ENCODE data around the gene IKBKE.

Gene IKBKE

DNA sequence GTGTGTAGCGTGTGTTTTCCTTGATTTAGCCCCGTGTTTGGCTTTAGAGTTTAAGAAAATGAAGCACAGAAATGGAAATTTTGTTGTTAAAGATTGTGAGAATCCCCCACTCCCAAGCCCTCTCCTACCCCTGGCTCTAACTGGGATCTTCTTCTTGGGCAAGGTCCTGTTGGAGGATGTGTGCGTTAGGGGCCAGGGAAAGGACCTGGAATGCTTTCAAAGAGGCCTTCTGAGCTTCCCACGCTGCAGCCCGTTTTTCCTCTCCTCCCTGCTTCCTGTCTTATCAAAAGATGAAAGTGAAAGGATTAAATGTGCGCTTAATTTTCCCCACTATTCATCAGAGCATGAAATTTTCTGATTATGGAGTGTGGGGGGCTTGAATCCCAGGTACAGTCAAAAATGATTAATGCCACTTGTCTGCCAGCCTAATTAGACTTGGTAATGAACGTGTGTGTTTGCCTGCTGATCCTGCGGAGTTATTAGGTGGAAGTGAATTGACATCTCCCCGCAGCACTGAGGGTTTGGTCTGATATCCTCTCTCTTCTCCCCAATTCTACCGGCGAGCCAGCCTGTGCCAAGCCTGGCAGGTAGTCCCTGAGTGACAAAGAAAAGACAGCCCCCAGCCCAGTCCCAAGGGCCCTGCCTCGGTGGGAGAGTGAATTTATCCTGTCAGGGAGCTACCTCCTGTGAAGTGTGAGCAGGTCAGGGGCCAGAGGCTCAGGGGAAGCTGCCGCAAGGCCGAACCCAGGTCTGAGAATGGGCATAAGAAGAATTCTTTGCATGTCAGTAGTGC, 42.0 kb downstream of the IKBKE start:
- DNase-seq (ENCODE audit: low read depth in 2 of 2) = no peak

DNA sequence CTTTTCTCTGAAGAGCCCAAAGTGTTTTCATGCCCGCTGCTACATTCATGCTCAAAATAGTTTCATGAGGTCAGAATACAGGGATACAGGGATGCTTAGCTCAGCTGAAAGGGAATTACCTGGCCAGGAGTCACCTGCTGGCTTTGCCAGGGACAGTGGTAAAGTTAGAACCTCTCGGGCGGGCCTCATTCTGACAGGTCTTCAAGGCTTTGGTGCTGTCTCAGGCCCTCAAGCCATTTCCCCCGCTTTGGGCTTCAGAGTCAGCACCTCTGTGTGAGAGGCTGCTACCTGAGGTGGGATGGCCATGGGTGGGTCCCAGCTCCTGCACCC, 42.5 kb downstream of the IKBKE start:
- DNase-seq (ENCODE audit: low read depth in 2 of 2) = no peak

DNA sequence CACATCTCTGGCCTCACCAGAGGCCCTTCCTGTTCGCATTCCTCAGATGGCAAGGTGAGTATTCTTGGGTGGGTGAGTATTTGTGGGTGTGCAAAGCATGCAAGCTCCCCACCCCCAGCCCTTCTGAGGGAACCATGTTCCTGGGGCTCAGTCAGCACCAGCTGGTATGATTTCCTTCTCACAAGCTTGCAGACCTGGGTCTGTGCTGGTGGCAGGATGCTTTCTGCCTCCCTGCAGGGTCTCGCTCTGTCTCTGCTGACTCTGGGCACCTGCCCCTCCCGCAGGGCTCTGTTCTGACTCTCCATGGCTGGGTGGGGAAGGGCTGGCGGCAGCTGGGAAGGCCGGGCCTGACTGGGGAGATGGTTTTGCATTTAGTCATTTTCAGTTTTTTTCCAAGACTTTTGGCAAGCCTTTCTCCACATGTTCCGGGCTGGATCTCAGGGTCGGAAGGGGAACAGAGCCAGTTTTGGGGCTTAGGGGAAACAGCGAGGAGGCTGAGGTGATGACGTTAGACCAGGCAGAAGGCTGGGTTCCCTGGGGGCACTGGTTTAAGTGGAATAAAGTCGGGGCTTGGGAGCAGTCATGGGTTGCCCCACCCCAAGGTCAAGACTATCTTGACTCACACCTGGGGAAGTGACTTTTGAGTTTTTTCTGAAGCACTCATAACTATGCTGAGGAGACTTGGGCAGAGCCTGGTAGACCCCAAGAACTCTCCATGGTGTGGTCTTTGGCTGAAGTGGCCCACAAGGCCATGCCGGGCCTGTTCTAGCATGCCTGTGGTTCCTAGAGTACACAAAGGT, 43.2 kb downstream of the IKBKE start:
- no peak for DNase-seq (ENCODE audit: low read depth in 2 of 2)

DNA sequence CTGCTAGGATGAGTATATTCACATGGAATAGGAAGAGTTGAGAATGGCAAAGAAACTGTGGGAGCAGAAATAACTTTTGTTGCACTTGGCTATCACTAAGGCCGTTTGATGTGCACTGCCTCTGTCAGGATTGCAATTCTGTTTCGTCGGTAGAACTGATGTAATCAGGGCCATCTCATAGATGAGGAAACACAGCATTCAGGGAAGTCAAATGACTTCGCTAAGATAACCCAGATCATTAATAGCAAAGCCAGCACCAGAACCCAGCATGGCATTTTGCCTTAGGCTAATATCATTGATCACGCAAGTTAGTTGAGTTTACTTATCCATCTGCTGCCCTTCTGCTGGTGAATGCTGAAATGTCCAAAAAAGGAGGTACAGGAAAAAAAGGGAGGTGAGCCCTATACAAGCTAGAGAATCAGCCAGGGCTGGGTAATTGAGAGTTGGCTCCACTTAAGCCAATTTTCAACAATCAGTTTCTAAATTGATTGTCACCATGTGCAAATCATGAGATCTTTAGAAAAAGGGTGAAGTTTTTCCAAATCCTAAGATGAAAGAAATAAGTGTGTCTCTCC, 44.6 kb downstream of the IKBKE start:
- no peak for DNase-seq (ENCODE audit: low read depth in 2 of 2)

DNA sequence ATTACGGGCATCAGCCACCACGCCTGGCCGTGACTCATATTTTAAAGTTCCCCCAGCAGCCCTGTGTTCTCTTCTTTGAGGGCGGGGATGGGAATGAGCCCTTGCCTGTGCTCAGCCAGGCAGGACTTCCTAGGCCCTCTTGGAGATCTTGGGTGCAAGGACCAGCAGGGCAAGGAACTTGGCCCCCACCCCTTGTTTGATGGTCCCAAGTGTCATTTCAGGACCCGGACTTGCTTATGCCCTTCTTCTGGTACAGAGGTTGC, 46.4 kb downstream of the IKBKE start:
- DNase-seq (ENCODE audit: low read depth in 2 of 2) = no peak

DNA sequence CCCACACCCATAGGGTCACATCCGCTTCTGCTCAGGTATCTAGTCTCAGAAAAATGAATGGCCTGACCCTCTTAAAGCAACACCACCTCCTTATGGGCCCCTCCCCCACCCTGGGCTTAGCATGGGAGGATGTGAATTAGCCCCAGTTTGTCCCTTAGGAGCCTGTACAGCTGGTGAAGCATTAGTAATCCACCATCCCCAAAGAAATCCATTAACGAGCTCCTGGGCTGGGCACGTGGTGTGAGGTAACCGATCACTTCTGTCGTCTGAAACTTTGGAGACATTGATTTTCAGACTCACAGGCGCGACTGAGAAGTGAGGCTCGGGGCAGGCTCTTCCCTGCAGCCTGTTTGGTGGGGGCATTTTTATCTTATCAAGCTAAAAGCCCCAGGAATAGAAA, 47.5 kb downstream of the IKBKE start:
- DNase-seq (ENCODE audit: low read depth in 2 of 2) = no peak

DNA sequence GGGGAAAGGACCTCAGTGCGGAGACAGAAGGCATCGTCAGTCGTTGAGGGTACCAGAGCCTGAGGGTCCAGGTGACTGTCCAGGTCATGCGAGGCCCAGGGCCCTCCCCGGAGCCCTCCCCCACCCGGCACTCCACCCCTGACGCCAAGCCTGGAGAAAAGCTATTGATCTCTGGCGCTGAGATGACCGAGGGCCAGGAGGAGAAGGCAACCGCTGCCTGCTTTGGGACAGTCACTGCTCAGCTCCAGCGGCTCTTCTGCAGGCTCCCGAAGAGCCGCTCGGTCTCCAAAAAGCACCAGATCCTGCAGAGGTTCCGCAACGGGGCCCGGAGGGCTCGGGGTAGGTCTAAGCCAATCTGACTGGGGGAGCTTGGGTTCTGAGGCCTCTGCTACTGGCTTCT, 47.9 kb downstream of the IKBKE start:
- no peak for DNase-seq (ENCODE audit: low read depth in 2 of 2)

DNA sequence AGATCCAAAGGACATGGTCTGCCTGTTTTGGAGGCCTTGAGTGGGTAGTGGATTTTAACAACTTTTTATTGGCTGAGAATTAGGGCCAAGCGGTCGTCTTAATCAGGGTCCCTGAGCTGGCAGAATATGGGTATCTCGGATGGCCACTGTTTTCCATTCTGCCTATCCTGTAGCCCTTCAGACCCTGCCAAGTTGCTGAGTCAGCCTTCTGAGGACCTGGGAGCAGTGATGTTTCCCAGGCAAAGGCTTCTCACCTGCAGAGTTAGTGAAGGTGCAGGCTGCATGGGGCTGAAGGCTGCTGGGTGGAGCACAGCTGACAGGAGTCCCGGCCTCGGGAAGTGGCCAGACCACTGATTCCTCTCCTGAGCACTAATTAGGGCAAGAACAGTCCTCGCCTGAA, 48.5 kb downstream of the IKBKE start:
- DNase-seq (ENCODE audit: low read depth in 2 of 2) = no peak

DNA sequence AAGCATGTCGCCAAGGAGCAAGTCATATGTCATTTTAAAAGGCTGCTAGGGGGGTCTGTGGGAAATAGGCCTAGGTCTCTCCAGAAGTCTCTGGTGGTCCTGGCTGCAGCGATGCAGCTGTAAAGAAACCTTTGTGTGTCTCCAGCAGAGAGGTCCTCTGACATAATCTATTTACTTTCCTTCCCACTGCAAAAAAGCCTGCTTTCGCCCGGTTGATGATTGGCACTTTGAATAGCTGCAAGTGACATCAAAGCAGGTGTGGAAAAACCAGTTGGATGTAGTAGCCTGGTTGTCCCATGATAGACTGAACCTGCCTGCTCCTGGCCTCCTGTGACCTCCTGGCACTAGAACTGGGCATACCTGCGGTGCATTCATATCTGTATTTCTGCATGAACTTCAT, 50.9 kb downstream of the IKBKE start:
- DNase-seq (ENCODE audit: low read depth in 2 of 2) = no peak

DNA sequence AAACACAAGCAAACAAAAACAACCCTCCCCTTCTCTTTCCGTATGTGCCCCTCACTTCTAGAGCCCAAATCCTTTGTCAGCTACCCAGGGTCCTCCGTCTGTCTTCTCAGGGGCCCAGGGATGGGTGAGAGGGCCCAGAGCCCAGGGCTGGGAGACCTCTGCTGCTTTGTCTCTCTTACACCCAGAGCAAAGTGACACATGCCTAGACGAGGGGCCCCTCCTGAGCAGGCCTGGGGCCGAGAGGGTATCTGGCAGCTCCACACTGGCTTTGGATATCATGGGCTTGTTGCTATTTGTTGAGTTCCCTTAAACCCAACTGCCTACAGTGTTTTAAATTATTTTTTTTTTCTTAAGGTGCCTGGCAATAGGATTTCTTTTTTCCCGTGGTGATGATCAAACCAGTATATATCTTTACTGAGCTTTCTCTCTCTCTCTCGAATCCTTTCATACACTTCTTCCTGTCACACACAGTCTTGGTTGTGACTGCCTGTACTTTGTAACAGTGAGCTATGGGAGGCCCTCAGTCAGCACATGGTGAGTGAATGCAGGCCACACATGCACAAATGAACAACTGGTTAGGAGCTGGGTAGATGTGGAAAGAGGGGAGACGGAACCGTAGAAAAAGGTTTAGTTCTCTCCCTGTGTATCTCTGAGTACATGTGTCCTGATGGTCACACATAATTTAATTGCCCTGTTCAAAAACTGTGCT, 51.6 kb downstream of the IKBKE start:
- no peak for DNase-seq (ENCODE audit: low read depth in 2 of 2)

DNA sequence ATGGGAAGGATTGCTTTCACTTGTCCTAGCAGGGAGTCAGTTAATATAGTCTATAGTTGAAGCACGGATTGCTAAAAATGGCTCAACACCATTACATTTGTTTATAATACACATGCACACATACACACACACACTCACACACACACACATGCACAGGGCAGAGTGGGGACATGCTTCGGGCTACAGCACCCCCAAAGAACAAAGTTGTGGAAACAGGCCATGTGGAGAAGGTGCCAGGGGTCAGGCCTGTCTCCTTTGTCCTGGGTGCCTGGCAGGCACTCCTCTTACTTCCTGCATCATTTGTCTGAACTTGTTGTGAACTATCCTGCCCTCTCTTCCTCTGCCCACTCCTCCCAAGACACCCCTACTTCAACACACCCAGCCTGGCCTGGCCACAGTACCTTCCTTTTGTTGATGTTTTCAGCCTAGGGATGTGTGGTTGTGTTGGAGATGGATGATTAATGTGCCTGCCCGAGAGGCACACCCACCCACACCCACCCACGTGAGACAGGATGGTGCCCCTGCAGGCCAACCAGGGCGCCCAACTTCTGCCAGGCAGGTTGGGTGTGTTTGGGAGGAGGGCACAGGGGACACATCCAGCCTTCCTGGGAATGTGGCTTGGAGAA, 54.6 kb downstream of the IKBKE start:
- no peak for DNase-seq (ENCODE audit: low read depth in 2 of 2)

DNA sequence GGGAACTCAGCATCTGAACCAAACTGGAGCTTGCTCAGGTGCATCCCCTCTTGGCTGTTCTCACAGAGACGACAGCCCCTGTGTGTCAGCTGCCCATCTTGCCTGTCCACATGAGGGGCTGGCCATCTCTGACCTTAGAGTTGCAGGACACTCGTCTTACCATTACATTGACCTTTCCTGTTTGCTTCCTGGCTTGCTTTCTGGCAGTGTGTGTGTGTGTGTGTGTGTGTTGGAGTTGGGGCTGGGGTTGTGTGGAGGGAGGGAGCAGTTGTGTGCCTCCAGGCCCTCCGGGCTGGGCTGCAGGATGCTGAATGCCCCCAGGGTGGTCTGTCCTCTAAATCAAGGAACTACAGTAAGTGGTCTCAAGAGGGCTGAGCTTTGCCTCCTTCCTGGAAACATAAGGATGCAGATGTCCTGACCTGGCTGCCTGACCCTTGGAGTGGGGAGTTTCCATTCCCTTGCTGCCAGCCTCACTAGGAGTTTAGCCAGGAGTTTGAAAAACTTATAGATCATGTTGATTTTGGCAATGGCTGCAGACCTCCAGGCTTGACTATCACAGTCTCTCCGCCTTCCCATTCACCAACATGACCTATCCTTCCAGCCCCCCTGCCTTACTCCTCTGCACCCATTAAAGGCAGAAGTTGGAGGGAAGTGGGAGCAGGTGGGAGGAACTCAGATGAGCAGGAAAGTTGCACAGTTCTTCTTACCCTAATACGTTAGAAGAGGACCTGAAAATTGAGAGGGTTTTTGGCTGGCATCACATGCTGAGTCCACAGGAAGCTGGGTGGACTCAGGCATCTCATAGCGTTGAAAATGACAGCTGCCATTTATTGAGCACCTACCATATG, 56.0 kb downstream of the IKBKE start:
- DNase-seq (ENCODE audit: low read depth in 2 of 2) = no peak

DNA sequence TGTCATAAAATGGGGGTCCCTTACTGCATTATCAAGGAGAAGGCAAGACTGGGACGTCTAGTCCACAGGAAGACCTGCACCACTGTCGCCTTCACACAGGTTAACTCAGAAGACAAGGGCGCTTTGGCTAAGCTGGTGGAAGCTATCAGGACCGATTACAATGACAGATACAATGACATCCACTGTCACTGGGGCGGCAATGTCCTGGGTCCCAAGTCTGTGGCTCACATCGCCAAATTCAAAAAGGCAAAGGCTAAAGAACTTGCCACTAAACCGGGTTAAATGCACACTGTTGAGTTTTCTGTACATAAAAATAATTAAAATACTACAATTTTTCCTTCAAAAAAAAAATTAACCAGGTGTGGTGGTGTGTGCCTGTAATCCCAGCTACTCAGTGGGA, 59.1 kb downstream of the IKBKE start:
- no peak for DNase-seq (ENCODE audit: low read depth in 2 of 2)

DNA sequence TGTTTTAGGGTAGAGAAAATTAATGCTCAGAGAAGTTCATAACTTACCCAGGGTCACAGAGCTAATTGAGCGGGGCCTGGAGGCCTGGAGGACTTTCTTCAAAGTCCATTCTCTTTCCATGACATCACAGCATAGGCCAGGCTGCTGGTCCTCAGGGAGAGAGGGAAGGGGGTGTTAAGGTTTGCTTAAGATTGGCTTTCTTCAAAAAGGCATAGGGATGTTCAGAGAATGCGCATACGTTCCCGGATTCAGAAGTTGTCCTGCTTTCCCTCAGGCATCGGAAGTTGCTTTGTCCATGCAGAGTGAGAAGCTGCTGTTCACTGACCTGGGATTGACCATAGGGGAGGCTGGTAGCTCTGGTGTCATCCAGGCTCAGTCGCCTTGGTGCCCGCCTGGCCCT, 62.1 kb downstream of the IKBKE start:
- DNase-seq (ENCODE audit: low read depth in 2 of 2) = no peak

DNA sequence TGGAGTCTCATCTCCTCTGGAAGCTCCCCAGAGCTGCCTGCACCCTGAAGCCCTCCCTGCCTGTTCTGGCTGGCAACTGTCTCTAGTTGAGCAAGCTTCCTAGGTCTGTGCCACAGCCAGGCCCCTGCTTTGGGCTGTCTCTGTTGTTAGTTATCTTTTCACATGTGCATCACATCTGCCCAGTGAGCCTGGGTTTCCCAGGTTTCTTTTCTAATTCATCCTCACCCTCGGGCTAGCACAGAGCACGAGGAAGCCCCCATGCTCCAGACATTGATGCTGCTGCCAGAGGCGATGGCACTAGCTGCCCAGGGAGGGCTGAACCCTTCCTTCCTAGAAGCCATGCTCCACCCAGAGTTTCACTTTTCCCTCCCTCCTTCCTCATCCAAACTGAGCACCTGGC, 64.3 kb downstream of the IKBKE start:
- DNase-seq (ENCODE audit: low read depth in 2 of 2) = no peak

DNA sequence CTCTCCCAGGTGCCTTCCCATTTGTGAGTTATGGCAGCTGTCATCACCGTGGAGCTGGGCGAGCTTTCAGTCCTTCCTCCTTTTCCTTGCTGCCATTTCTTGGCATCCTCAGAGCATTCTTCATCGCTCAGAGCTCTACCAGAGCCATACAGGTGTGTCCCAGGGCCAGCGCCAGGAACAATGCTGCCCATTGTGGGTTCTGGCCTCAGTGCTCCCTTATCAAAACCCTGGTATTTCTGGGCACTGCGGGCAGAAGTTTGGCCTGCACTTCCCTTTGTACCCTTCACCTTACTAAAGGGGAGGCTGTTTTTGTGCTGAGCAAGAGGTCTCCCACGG, 65.5 kb downstream of the IKBKE start:
- no peak for DNase-seq (ENCODE audit: low read depth in 2 of 2)

DNA sequence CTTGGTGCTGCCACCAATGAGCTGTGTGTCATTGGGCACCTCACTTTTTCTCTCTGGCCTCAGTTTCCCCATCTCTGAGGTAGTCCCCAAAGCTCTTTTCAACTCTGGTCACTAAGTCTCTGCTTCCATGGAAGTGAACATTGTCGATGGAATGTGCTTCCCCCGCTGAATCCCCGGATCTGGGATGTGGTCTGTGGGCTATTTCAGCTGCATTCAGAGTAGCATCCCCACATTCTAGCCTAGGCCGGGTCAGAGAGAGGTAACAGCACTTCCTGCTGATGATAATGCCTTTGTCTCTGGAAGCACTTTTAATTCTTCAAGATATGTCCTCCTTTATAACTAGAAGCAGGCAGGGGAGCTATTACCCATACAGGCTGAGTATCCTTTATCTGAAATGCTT, 66.9 kb downstream of the IKBKE start:
- no peak for DNase-seq (ENCODE audit: low read depth in 2 of 2)

DNA sequence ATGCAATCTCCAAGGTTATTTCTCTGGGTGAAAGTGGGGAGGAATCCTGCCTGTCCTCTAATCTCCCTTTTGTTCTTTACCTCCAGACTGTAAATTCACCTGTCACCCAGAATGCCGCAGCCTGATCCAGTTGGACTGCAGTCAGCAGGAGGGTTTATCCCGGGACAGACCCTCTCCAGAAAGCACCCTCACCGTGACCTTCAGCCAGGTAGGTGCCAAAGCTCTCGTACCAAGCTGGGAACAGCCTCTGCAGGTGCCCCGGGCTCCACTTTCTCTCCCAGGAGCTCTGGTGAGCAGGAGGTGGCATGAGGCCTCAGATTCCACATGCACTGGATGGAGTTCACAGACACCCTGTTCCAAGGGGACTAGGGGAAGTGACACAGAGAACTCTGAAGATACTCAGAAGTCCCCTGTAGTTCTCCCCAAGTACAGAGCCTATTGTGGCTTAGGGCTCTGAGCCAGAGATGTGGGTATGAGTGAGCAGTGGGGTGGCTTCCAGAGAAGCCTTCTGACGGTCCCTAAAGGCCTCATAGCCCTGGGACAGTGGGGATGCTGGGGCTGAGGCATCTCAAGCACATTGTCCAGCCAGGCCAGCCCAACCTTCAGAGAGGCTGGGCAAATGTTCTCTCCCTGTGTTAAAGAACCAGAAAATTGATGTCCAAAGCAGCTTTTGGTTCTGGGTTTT, 68.0 kb downstream of the IKBKE start:
- DNase-seq (ENCODE audit: low read depth in 2 of 2) = no peak

DNA sequence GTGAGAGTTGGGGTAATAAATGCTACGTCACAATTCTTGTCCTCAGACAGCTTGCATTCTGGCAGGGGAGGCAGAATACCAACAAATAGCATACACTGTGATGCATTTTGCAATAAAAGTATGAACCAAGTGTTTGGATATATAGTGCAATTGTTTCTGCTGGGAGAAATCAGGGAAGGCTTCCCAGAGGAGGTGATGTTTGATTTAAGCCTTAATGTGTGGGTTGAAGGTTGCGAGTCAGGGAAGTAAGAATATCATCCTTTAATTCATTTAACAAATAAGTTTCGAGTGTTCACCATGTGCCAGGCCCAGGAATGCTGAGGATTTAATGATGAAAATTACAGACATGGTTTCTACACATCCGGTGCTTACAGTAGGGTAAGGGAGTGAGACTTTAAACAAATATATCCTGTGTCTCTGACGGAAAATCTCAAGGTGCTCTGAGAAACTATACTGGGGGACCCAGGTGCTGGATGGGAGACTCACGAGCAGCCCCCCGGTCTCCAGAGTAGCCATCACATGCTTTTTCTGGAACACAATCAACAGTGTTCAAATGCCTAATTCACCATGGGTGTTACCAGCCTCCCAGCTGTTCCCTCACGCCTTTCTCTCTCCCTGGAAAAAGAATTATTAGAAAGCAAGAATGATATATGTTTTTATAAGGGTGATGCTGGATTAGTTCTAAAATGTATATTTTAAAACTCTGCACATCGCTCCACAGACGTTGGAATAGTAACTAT, 68.8 kb downstream of the IKBKE start:
- DNase-seq (ENCODE audit: low read depth in 2 of 2) = no peak

DNA sequence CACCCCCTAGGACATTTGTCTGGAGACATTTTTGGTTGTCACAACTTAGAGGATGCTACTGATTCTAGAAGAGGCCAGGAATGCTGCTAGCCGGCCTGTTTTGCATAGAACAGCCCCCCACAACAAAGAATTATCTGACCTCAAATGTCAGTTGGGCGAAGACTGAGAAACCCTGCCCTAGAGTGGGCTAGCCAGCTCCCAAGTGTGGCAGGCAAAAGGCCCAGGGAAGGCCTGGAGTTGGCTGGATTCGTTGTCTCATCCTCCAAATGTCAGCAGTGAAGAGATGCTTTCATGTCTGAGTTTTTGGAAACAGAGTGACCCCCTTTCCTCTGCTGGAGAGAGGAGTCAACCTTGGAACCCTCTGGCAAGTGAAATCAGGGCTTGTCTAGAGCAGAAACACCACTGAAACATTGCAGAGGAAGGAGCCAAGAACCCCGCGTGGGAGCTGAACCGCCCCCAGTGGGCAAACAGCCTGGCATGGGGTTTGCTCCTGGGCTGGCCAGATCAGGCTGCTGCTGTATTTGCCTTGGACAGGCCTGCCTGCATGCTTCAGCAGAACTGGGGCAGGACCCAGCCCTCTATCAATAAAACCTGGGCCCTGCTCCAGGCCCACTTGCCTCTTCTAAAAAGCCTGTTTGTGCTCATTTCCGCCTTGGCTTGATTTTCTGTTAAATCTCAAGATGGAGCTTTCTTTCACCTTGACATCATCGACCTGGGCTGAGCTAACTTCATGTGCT, 69.9 kb downstream of the IKBKE start:
- no peak for DNase-seq (ENCODE audit: low read depth in 2 of 2)
